OCI-LY3 (cell line): ENCODE measurements around the gene PHLDA2.

Experiments used
- H2AFZ ChIP-seq: fragments of 200-600, 300-600 bp; shearing (Covaris generic); 2 replicates; pipeline ENCODE4 v1.6.0; 2014; ENCODE audit warnings: antibody characterized with exemption, low read depth, low read length
- H3K27ac ChIP-seq: fragments of 200-600, 300-600 bp; sonication (generic); 2 replicates; pipeline ENCODE4 v1.5.1; 2014; ENCODE audit warnings: mild to moderate bottlenecking, low read length, moderate library complexity, mixed read lengths
- H3K27me3 ChIP-seq: fragments of 200-600, 300-600 bp; sonication (generic); 2 replicates; pipeline ENCODE4 v1.6.1; 2014; ENCODE audit warnings: low read depth, low read length, mixed read lengths
- H3K36me3 ChIP-seq: fragments of 200-600, 300-600 bp; sonication (generic); replicated peaks from 2 replicates; pipeline ENCODE3; 2014; ENCODE audit warnings: low read depth, low read length, mixed read lengths
- H3K4me1 ChIP-seq: fragments of 300-600, 200-600 bp; sonication (generic); 2 replicates; pipeline ENCODE4 v1.6.1; 2014; ENCODE audit warnings: low read length, mixed read lengths
- H3K4me2 ChIP-seq: fragments of 200-600, 300-600 bp; sonication (generic); 2 replicates; pipeline ENCODE4 v1.6.1; 2014; ENCODE audit warnings: low read length, mixed read lengths
- H3K4me3 ChIP-seq: fragments of 300-600, 200-600 bp; sonication (generic); 2 replicates; pipeline ENCODE4 v1.5.1; 2014; ENCODE audit warnings: antibody characterized with exemption, mild to moderate bottlenecking, low read length, moderate library complexity
- H3K79me2 ChIP-seq: fragments of 300-600, 200-600 bp; shearing (Covaris generic); 2 replicates; pipeline ENCODE4 v1.6.1; 2014; ENCODE audit warnings: mild to moderate bottlenecking, low read length, mixed read lengths
- H3K9ac ChIP-seq: fragments of 300-600, 200-600 bp; shearing (Covaris generic); 2 replicates; pipeline ENCODE4 v1.6.0; 2014; ENCODE audit warnings: mild to moderate bottlenecking, low read length, moderate library complexity
- H3K9me3 ChIP-seq: fragments of 200-600, 300-600 bp; shearing (Covaris generic); 2 replicates; pipeline ENCODE4 v1.6.1; 2014; ENCODE audit warnings: low read length, mixed read lengths; ENCODE audit not compliant: insufficient read depth
- H4K20me1 ChIP-seq: fragments of 200-600, 300-600 bp; sonication (generic); 2 replicates; pipeline ENCODE4 v1.6.1; 2016; ENCODE audit warnings: low read length, mixed read lengths; ENCODE audit not compliant: insufficient read depth
- CTCF ChIP-seq: fragments of 200-600, 300-600 bp; sonication (generic); IDR thresholded peaks from 2 replicates; pipeline ENCODE4 v1.5.1; 2014; ENCODE audit warnings: antibody characterized with exemption, low read length, low read depth
- EZH2phosphoT487 ChIP-seq: fragments of 200-600 bp; shearing (Covaris generic); IDR thresholded peaks from 2 replicates; pipeline ENCODE4 v1.6.1; 2018; ENCODE audit warnings: antibody characterized with exemption, mixed run types, low read depth

PHLDA2 gene

GRCh38 chr11:2915473-2915872 lies 13.7 kb downstream of the PHLDA2 start:
- H4K20me1 ChIP-seq = no peaks in the 10 kb centered on the region
- H3K36me3 ChIP-seq = no peaks in the 10 kb centered on the region
- no peak overlapping the region for H3K27ac ChIP-seq
- no peaks in the 10 kb centered on the region for H3K9me3 ChIP-seq
- H3K4me2 ChIP-seq = no peak overlapping the region
- H3K27me3 ChIP-seq = no peaks in the 10 kb centered on the region
- no peaks in the 10 kb centered on the region for H3K4me1 ChIP-seq
- no peak overlapping the region for H2AFZ ChIP-seq
- no peak overlapping the region for H3K4me3 ChIP-seq
- no peaks in the 10 kb centered on the region for H3K79me2 ChIP-seq
- TF ChIP-seq CTCF (no peak), EZH2phosphoT487 (no peak)
- H3K9ac ChIP-seq = no peak overlapping the region

- Histone ChIP-seq H2AFZ (no peak overlapping the region), H3K9me3 (no peaks in the 10 kb centered on the region), H3K27ac (no peak overlapping the region), H3K4me1 (no peaks in the 10 kb centered on the region), H3K27me3 (no peaks in the 10 kb centered on the region), H3K79me2 (no peaks in the 10 kb centered on the region), H4K20me1 (no peaks in the 10 kb centered on the region), H3K36me3 (no peaks in the 10 kb centered on the region), H3K4me3 (no peak overlapping the region), H3K9ac (no peak overlapping the region), H3K4me2 (no peak overlapping the region)
- TF ChIP-seq CTCF = no peak
- TF ChIP-seq EZH2phosphoT487 = no peak
Observed at GRCh38 chr11:2914455-2915195, 14.6 kb downstream of the PHLDA2 start.

- Histone ChIP-seq H3K27ac (no peak overlapping the region), H3K4me1 (no peaks in the 10 kb centered on the region), H3K4me2 (no peak overlapping the region), H3K27me3 (no peaks in the 10 kb centered on the region), H3K36me3 (no peaks in the 10 kb centered on the region), H3K4me3 (no peak overlapping the region), H3K79me2 (no peaks in the 10 kb centered on the region), H2AFZ (no peak overlapping the region), H3K9me3 (no peaks in the 10 kb centered on the region), H4K20me1 (no peaks in the 10 kb centered on the region), H3K9ac (no peak overlapping the region)
- TF ChIP-seq EZH2phosphoT487 (no peak), CTCF (no peak)
Observed at GRCh38 chr11:2913776-2914175, 15.4 kb downstream of the PHLDA2 start.

DNA sequence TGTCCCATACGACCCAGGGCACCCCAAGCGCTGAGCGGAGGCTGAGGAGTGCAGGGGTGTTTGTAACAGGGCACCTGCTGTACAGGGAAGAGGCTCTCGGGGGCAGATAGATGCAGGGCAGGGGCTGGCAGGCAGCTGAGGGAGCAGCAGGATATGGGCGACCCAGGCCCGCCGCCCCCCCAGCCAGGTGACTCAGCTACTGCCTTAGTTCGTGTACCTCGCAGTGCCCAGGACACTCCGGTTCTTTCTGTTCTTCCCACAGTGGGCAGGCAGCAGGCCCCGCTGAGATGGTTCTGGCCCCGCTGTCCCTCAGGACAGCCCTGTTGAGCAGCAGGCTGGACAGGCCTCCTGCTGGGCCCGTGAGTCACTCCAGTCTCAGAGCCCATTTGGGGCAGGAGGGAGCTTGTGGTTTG lies 16.2 kb downstream of the PHLDA2 start:
- H3K36me3 ChIP-seq = no peaks in the 10 kb centered on the region
- no peak for TF ChIP-seq EZH2phosphoT487
- TF ChIP-seq CTCF = no peak
- H3K4me1 ChIP-seq = no peaks in the 10 kb centered on the region
- H3K9ac ChIP-seq = no peak overlapping the region
- H3K27ac ChIP-seq = no peak overlapping the region
- no peak overlapping the region for H3K4me3 ChIP-seq
- no peaks in the 10 kb centered on the region for H4K20me1 ChIP-seq
- no peak overlapping the region for H2AFZ ChIP-seq
- H3K9me3 ChIP-seq = no peaks in the 10 kb centered on the region
- H3K4me2 ChIP-seq = no peak overlapping the region
- no peaks in the 10 kb centered on the region for H3K79me2 ChIP-seq
- H3K27me3 ChIP-seq = no peaks in the 10 kb centered on the region
